Myocyte (in vitro differentiated cells): ENCODE results near the gene TSFM. TPM values are rescaled to one million over a fixed set of nuclear protein-coding genes. Genes with fewer than 3 reads are reported as not detected.

ENCODE experiments used
- DNase-seq: peaks from one replicate; pipeline ENCODE4 v3.0.0-alpha.2; 2012; ENCODE audit warnings: low read depth
- total RNA-seq: library from RNA; depleted of rRNA; stranded (reverse); fragments of >200 nt; gene quantifications from 2 replicates; pipeline ENCODE4 v1.2.3, GENCODE V29; 2014

Gene TSFM
- total RNA-seq, 1 donor from 2014 or later: 51.9 TPM

DNA sequence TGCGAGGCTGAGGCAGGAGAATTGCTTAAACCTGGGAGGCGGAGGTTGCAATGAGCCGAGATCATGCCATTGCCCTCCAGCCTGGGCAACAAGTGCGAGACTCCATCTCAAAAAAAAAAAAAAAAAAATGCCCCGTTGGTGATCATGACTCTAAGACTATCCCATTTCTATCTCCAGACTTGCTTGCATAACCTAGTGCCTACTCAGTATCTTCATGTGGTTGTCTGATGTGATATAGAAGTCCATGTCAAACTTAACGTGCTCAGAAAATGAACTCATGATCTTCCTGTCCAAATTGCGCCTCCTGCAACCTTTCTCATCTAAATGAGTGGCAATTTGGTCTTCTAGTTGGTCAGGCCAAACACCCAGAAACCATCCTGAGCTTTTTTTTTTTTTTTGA lies 4.7 kb upstream of the TSFM start:
- DNase-seq: no peak

DNA sequence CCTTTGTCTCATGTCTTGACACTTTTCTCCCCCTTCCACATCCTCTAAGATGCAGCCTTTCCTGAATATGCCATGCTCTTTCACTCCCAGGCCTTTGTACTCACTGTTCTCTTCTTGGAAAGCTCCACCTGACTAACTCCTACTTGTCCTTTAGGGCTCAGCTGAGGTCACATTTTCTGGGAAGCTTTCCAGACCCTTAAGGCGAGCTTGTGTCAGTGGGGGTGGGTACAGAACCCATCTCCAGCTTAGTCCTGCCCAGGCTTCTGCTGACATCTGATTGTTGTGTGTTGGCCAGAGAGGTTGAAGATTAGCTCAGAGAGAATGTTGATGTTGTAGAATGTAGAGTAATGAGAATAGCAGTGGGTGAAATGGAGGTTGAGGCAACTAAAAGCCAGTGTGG lies 2.9 kb upstream of the TSFM start:
- no peak for DNase-seq

DNA sequence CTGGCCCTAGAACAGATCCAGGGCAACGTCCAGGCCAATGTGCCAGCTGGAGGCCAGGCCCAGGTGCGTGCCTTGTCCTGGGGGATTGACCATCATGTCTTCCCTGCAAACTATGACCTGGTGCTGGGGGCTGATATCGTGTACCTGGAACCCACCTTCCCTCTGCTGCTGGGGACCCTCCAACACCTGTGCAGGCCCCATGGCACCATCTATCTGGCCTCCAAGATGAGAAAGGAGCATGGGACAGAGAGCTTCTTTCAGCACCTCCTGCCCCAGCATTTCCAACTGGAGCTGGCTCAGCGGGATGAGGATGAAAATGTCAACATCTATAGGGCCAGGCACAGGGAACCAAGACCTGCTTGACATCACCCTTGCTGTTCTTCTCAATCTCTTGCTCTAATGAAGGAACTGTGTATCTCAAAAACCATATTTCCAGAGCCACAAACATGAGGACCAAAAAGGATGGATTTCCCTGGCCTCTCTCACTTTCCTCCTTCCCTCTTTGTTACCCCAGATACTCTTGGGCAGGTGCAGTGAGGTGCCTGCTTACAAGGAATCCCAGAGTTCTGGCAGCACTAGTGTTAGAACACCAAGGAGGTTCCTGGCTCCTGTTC lies 2.2 kb upstream of the TSFM start:
- no peak for DNase-seq

DNA sequence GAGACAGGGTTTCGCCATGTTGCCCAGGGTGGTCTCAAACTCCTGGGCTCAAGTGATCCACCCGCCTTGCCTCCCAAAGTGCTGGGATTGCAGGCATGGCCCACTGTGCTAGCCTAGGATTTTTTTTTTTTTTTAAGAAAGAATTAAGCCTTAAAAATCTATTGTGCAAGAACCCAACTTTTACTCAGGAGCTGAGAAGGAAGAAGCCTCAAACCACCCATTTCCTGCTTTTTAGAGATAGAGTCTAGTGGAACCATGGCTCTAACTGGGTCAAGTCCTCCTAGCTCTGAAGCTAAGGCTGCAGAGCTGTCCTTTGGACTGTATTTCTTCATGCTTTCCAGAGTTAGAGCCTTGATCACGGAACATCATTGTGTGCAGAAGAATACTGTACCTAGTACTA lies 1.3 kb upstream of the TSFM start:
- no peak for DNase-seq

DNA sequence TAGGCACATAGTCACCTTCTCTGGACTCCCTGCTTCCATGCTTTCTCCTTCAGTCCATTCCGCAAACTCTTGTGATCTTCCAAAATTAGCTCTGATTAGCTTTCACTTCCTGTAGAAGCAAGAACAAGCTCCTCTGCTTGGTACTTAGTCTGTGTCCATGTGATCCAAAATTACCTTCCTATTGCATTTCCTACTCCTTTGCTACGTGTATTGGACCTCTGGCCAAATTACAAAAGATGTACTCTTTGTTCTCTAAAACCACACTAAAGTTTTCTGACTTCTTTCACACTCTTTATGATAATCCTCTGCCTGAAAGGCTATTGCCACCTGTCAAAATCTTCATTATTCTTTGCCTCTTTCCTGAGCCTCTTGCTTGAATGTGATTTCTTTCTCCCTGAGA lies 786 bp upstream of the TSFM start:
- no peak for DNase-seq

DNA sequence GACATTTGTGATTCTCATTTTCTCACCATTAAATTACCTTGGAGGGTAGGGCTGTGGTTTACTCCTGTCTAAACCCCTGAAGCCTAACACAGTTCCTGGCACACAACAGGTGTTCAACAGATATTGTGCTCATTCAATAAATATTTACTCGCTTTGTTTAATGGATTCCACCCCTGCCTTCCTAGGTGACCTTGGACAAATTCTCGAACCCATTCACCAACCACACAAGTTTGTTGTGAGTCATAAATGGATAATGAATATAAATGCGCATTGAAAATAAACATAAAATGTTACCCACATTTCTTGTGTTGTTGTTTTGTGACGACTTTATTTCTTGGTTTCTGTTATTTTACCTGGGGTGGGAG lies 362 bp upstream of the TSFM start:
- DNase-seq: no peak

DNA sequence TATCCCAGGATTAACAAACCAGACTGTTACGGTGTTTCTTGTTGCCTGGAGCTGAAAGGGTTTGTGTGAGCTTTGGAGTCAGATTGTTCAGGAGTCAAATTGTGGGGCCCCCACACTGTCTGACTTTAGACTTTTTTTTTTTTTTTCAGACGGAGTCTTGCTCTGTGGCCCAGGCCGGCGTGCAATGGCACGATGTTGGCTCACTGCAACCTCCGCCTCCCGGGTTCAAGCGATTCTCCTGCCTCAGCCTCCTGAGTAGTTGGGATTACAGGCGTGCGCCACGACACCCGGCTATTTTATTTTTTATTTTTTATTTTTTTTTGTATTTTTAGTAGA lies 847 bp downstream of the TSFM start:
- DNase-seq: no peak

DNA sequence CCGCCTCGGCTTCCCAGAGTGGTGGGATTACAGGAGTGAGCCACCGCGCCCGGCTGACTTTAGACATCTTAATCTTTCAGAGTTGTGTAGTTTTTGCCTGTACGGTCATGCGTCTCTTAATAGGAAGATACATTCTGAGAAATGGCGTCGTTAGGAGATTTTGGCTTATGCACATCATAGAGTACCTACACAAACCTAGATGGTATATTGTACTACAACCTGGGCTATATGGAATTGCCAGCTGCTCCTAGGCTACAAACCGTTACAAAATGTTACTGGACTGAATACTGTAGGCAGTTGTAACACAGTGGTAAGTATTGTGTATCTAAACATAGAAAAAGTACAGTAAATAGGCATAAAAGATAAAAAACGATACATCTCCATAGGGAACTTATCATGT lies 1.3 kb downstream of the TSFM start:
- DNase-seq: no peak

DNA sequence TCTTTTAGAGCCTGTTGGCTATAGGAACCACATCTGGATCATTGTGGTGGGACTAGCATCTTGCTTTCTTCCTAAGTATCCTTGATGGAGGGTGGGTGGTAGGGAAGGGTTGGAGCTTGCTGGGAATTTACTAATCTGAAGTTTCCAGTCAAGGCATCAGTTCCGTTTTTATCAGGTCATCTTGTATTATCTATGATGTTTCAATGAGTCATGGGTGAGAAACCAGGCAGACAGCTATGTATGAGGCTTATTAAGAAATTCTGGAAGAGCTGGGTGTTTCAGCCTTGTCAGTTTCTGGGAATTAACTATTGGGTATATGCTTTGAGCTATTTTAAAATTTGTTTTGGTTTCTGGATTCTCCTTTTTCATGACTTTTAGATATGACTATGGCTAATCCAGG lies 11.3 kb downstream of the TSFM start:
- DNase-seq: no peak

DNA sequence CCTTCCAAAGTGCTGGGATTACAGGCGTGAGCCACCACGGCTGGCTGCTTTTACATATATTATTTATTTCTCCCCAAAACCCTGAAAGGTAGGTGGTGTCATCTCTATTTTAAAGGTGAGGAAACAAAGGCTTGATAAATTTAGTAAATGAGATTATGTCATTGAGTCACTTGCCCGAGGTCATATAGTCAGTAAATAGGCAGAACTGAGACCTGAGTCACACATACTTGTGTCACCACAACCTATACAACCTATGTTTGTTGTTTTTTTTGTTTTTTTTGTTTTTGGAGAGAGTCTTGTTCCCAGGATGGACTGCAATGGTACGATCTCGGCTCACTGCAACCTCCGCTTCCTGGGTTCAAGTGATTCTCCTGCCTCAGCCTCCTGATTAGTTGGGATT lies 12.8 kb downstream of the TSFM start:
- no peak for DNase-seq

DNA sequence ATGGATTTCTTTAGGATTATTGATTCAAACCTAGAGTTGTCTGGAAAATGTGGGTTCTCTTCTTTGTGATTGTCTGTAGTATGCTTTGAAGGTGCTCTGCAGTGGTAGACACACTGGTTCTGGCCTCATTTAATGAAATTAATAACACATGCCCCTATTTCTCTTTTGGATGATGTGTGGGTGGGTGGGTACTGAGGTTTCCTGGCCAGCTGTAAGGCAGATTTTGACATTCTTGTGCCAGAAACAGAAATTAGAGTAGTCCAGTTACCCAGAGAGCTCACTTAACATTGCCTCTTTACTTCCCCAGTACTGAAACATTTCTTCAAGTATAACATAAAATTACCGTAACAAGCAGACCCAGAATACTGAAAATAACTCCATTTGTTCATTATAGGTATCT lies 14.4 kb downstream of the TSFM start:
- DNase-seq: no peak

DNA sequence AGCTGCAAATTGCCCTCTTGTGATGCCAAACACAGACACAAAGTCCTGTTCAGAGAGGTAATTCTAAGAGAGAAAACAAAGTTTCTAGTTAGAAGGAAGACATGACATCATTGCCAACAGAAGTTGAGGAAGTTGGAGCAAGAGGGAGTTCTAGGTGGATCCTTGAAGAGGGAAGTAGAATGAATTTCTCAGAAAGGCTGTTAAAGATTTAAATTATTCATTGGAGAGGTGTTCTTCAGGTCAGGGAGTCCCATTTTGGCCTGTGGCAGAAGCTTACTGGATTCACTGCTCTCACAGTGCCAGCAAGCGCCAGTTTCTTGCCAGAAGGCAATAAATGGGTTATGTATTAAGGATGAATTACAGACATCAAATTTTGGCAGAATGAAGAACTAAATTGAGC lies 15.3 kb downstream of the TSFM start:
- no peak for DNase-seq

DNA sequence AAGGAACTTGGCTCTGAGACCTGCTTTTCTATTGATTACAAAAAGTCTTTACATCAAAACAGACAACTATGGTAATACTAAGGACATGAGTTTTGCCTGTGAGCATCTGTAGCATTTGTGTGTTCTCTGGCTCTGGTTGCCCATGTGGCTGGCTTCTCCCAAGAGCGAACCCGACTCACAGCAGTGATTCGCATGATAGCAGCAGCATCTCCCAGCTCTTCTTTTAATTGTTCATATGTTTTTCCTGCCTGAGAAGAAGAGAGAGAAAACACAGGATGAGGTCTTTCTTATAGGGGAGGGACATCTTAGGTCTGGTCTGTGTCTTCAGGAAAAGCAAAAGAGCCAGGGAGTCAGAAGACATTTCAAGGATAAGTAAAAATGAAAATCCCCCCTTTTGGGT lies 18.4 kb downstream of the TSFM start:
- DNase-seq: no peak

DNA sequence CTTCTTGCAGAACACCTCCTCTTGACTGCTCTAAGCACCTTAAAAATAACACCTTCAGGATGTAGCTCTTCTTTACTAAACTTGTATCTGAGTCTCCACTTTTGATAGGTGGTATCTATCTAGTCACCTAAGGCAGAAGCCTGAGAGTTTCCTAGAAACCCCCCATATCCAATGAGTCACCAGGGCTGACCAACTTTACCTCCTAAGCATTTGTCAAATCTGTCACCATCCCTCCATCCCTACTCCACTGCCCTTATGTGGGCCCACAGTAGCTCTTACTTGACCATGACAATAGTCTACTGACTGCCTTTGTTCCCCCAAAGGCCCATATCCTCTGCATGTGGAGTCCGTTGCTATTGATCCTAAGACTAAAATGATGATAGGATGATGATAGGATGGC lies 20.0 kb downstream of the TSFM start:
- DNase-seq: no peak

DNA sequence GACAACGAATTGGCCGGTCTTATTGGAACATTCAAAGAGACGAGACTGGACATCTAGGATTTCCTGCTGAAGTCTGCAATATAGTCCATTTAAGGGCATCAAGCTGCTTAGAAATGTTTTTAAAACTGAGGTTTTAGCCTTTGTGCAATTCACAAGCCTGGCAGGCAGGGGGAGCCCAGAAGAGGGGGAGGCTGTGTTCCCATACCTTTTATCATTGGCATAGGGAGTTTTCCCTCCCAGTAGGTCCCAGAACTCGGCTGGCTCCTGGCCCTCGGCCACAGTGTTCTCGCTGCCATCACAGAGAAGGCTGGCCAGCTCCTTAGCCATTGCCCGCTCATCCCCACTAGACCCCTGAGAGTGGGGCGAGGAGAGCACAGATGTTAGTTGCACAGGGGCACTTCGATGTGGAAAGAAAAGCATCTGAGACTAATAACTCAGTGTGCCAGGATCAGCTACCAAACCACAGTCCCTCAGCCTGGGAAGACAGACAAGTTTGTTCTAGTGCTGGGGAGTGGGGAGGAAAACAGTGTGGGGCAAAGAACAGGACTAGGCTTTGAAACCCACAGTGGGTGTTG lies 20.8 kb downstream of the TSFM start:
- DNase-seq: peak; percentile 32

DNA sequence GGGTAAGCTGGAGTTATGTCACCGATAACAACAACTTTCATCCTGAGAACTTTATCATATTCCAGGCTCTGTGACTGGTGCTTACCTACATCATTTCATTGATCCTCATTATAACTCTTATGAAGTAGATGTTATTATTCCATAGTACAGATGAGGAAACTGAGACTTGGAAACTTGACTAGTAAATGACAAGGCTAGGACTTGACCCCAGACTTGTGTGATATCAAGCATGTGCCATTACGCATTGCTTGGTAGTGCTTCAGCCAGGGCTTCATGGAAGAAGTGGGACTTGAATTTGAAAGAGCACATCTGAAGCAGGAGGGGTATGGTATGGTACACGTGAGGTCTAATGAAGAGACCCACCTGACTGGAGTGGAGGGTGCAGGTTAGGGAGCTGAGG lies 24.1 kb downstream of the TSFM start:
- DNase-seq: no peak

DNA sequence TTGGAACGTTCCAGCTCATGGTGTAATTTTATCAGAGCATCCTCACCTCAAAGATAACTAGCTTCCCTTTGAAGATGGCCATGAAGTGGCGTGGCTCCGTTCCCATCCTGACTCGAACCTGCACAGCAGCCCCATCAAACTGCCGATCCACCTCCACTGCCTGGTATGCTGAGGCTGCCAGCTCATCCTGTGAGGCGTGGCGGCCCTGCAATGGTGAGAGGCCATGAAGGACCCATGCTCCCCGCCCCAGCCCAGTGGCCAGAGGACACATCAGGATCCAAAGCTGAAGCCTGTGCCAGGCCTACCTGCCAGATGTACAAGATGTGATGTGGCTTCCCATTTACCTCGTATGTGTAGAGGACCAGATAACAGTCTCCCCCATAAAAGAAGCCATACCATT lies 24.7 kb downstream of the TSFM start:
- no peak for DNase-seq

DNA sequence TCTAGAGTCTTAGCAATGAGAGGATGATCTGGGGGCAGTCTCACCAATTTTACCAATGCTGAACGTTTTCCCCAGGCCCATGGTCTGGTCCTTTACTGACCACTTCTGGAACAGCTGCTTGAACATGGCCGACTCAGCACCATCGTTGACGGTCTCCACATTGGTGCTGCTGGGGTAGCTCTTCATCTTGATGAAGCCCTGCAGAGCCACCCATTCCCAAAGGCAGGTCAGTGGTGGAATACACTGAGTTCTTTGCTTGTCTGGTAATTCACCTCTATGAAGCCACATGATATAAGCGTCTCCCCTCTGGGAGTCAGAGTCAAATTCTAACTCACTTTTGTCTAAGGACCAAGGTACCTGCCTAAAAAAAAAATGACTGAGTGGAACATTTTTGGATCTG lies 25.8 kb downstream of the TSFM start:
- DNase-seq: no peak

DNA sequence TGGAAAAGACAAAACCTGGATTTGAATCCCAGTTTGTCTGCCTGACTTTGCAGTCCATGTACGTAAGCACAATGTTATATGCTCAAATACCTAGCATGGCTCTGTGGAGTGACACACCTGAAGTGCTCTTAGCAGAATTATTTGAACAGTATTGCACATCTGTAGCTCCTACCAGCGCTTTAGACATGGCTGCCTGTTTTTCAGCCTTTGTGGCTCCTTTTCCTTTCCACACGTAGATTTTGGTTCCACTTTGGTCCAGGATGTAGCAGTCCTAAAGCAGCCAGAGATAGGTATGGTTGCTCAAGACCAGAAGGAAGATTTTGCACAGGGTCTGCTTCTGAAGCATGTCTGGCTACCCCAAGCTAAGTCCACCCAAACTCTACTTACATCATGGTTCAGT lies 26.8 kb downstream of the TSFM start:
- no peak for DNase-seq

DNA sequence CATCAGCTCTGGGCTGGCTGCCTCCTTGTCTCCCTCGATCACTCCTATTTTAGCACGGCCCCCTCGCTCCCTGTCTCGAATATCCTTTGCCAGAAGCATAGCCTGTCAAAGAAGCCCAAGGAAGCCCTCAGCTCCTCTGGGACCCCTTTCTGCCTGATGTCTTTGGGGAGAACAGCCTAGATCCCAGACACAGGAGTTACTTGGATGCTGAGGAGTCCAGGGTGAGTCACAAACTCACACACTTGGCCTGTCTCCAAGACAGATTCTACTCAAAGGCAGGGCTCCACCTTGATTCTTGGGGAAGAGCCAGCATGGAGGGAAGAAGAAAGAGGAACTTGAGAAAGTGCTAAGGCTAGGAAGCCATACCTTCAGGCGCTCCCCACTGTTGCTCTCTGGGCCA lies 27.9 kb downstream of the TSFM start:
- DNase-seq: no peak

DNA sequence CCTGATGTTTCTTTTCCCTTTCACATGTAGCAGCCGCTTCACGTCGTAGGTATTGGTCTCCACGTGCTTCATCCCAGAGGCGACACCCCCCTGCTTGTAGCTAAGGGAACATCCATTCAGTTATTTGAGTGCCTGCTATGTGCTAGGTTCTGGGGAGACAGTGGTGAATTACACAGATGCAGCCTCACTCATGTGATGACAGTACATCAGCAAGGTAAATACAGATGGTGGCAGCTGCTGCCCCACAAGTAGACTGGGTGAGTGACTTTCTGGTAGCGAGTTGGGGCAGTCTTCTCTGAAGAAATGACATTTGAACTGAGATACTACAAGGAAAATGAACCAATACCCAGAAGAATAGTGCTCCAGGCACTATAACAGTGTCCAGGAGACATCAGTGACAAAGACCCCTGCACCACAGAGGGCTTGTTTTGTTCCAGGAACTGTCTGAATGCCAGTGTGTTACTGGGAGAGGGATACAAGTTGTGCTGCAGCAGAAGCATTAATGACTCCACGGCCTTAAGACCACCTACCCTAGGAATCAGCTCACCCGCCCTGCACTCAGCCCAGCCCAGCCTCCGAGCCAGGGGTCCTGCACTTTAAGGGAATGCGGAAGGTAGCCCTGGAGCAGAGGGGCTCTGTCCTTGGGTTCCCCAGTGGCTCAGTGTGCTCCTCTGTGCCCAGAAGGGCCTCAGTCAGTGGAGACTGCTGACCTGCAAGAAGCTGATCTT lies 28.6 kb downstream of the TSFM start:
- DNase-seq: no peak

DNA sequence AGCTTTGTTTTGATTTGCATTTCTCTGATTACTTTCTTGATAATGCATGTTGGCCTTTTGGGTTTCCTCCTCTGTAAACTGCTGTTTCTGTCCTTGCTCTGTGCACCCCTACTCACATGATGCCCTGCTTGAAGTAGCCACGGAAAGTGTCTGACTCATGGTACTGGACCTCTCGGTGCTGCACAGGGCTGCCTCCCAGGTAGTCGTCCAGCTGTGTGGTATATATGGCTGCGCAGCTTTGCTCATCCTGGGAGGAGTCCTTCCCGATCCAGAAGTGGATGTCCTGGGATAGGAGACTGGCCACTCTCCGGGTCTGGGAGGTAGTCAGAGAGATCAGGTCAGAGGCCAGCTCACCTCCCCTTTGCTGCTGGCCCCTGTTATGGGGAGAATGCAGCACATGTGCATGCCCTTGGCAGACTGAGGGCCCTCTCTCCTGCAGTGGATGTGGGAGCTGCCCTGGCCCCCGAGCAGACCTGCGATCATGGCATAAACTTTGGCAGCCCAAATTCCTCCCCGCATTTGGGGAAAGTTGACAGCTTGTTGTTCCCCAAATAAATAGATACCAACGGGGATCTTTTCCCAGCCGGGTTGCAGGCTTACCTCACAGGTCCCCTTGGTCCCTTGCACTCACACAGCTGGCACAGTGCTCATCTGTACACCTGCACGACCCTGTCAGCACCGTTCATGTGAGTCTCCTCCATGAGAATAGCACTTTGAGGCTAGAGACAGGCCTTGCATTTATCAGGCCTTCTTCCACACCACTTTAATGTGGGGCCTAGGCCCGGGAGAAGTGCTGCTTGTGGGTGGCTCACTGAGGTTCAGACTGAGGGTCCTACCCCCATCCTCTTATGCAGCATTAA lies 30.8 kb downstream of the TSFM start:
- no peak for DNase-seq
